Activated CD8-positive, alpha-beta memory T cell treated with anti-CD3 and anti-CD28 coated beads for 4 hours (primary cell): ENCODE results near the gene TRAM1L1.

ENCODE experiments used
- DNase-seq, 2 donors: peaks; one replicate each; pipeline ENCODE4 v3.0.0-alpha.2; 2020; ENCODE audit warnings: low read depth in 2 of 2

TRAM1L1 gene

DNA sequence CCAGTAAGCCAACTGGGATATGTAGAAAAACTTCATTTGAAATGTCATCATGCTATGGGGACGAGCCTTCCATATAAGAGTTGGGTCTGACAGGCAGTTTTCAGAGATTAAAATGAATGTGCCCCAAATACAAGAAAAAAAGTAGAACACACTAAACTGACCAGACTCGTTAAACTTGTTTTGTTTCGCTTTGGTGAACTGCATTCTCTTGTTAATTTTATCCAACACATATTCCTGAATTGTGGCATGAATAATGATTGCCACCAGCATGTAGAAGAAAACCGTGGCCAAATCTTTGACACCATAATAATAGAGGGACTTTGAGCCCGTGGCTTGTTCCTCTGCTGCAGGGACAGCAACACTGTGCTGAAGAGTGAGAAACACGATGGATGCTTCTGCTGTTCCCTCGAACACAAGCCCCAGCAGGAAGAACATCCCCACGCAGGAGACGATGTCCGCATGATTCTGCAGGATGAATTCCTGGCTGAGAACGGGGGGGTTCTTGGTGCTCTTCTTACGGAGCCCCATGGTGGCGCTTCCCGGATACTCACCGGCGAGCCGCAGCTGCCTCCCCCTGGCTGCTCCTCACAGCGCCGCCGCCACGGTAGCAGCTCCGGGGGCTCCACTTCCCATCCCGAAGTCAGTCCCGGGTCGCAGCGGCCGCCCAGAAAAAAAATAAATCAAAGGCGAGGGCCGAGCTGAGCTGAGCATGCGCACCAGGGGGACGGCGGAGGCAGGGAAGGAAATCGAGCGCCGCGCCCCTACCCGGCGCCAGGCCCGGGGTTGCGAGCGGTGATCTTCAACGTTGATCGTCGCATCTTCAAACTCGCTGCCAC, at the start of gene TRAM1L1:
TRAM1L1 (minus strand) TSS at position 711 of the 836 bp plus-strand sequence; CDS start at position 528, 183 bp downstream.
- no peak for DNase-seq

DNA sequence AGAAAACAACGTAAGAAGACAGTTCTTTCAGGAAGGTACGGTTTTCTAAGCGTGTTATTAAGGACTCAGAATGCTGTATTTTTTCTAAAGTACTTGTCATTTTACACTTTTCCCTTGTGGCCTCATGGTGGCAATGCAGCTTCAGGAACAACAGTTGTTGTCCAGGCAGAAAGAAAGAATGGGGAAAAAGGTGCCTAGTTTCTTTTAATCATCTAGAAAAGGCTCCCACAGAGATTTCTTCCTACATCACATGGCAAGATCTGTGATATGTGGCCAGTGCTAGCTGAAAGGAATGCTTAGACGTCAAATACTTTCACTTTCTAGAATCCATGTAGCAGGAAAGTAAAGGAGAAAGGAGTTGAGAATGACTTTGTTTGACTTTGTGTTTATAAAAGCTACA, 49.0 kb upstream of the TRAM1L1 start:
- no peak for DNase-seq

DNA sequence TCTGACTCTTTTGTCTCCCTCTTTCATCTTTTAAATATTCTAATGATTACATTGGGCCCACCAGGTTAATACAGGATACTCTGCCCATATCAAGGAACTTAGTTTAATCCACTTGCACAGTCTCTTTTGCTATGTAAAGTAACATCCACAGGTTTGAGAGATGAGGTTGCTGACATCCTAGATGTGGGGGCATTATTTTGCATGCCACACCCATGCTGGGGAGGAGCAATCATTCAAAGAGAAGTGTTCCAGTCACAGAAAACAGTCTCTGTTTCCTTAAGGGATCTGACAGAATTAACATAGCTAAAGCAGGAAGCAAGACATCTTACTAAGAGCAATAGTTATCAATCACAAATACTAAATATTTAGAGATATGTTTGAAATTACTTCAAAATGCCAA, 11.5 kb upstream of the TRAM1L1 start:
- DNase-seq = no peak

DNA sequence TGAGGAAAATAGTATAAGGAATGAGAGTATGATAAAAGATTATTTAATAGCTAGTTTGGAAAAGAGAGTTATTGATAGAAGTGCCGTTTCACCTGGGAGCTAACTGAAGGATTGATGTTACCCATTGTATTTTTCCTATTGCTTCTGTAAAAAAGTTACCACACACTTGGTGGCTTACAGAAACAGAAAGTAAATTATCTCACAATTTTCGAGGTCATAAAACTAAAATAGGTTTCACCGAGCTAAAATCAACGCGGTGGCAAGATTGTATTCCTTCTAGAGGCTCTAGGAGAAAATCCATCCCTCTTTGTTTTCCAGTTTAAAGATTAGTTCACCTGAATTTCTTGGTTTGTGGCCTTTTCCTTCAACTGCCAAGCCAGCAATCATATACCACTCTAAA, 11.1 kb upstream of the TRAM1L1 start:
- no peak for DNase-seq

DNA sequence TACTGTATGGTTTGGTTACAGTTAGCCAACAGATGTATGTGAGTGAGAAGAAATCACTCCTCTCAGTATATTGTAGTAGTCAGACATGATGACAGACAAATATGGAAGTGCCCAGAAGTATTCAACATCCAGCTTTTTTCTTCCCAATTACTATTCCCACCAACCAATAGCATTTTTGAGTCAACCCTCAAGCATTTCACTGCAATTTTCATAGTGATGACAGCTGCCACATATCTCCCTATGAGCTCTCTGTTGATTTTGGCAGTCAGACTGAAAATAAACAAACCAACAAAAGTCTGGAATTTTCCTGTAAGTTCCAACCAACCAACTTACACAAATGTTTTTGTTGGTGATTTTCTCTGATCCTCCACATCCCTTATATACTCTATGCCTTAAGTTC, 8.2 kb upstream of the TRAM1L1 start:
- no peak for DNase-seq

DNA sequence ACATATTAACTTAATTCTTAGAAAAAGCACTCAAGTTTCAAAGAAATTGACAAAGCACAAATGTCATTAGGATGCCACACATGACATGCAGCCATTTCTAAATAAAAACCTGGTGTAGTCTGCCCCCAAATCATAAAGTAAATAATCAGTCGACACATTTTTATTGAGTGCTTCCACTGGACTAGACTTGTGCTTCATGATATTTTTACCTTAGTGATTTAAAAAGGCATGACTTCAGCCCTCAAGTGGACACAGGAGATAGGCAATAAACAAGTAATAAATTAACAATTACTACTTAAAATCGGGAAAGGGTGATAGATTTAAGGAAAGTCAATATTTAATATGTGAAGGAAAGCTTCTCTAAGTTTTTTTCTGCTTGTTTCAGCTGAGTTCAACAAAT, 7.6 kb downstream of the TRAM1L1 start:
- no peak for DNase-seq

DNA sequence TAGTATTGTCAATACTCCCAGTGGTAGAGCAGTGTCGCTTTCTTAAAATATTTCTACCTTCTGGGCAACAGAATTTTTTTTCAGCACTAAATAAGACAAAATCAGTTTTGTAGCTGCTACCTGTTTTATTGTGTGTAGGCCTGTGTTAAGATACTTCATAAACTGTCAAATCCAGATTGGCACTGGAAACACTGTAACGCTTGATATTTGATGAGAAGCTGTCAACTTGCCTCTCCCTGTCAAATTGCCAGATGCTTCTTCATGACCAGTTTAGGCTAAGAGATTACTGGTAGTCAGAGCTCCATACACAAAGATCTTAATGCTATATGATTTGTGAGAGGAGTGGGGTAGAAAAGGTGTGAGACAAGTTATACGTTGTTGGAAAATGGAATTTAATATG, 17.3 kb downstream of the TRAM1L1 start:
- no peak for DNase-seq

DNA sequence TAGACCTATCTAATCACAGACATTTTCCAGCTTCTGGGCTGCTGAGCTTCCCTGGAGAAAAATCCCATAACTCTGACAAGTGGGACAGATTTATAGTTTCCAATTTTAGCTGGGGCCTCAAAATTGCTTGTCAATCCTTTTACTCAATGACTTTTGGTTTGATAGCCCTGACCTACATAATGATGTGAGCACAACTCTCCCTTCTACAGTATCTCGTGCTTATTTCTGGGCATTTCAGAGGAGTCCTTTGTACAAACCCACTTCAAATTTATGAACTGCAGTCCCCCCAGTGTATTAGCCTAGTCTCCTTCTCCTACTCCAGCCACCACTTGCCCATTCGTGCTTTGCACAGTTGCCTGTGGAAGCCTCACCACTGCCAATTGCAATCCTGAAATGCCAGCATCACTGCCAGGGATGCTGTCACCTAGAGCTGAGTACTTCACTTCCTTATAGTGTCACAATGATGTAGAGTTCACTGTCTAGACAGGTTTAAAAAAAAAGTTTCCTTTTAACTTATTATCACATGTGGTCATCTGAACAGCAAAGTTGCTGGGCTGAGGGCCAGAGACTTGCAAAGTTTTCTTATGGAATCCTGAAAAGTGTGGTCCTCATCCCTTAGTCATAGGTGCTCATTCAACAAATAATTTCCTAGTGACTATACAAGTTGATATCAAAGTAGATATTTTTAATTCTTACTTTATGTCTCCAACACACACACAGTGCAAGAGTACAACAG, 21.2 kb downstream of the TRAM1L1 start:
- DNase-seq = no peak

DNA sequence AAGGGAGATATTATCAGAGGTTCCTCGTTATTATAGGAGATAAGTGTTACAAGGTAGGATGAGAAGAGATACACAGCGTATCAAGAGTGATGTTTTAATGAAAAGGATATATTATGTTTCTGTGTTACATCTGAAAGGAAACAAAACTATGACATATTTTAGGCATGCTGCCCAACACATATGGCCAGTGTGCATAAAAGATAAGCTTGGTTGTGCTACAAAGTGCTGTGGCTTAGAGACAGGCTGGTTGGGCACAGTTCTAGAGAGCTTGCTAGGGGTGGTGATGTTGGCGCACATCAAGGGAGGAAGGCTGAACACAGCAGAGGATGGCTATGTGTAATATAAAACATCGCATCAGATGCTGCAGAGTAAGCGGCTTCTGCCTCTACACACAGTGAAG, 42.4 kb downstream of the TRAM1L1 start:
- no peak for DNase-seq
